ENCODE data around the gene CCDC122.

CCDC122 gene

GRCh38 chr13:43876366-43876765 lies 3.2 kb downstream of the CCDC122 start:
- Histone ChIP-seq H3K4me1 (ENCODE audit: control insufficient read depth, insufficient read depth, low read length) (peaks cover 20% of the 10 kb centered on the region), H3K9me3 (ENCODE audit: control insufficient read depth, insufficient read depth, low read depth, low read length) (no peaks in the 10 kb centered on the region; the same call in 1 of the 2 replicates), H3K36me3 (ENCODE audit: control insufficient read depth, insufficient read depth, low read length) (0 out of 2 replicates have a peak, but pooled peaks cover 4% of the 10 kb centered on the region), H3K9ac (ENCODE audit: low read length) (no peak overlapping the region), H3K4me3 (ENCODE audit: low read depth, low read length) (no peak overlapping the region), H3K27ac (ENCODE audit: low read depth, low read length) (no peak overlapping the region), H3K27me3 (ENCODE audit: control insufficient read depth, insufficient read depth, low read length) (peaks cover 16% of the 10 kb centered on the region)

DNA sequence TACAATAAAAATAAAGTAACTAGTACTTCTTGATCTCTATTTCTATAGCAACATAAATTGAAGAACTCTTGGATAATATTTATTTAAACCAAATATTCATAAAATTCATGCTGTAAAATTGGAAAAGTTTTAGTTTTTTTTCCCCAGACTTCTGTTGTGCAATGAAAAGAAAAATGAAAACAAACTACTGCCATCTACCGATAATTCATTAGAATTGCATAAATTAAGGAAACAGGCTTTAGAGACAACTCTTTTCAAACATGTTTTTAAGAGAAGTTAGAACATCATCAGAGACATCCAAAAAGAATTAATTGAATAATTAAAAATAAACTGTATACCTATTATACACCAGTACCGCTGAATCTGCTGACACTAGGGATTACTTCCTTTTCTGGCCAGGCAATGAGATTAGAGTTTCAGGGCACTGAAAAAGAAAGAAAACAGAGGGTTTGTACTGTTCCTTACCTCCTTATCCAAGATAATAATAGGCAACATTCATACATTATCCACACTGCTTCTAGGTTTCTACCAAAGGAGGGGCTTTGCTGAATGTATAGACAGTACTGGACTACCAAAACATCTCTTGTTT lies 4.9 kb downstream of the CCDC122 start:
- H3K27ac ChIP-seq (ENCODE audit: low read depth, low read length): no peak overlapping the region
- no peak overlapping the region for H3K9ac ChIP-seq (ENCODE audit: low read length)
- no peaks in the 10 kb centered on the region; the same call in 1 of the 2 replicates for H3K9me3 ChIP-seq (ENCODE audit: control insufficient read depth, insufficient read depth, low read depth, low read length)

DNA sequence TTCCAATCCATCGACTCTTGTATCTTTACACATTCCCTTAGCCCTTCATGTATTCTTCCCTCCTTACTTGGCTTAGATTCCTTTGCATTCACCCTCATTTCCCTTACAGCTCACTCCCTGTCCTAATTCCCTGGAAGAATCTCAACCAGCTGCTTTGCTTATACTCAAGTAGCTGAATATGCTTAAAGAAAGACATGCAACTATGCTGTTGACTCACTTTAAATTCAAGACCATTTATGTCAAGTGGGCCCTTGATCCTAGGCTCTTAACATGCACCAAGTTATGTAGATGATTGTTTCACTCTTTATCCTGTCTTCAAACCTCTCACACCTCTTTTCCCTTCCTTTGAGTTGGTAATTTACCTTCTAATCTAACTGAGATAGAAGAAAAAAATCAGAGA lies 7.4 kb downstream of the CCDC122 start:
- peaks cover 4% of the 10 kb centered on the region; the same call in 1 of the 2 replicates for H3K4me1 ChIP-seq (ENCODE audit: control insufficient read depth, insufficient read depth, low read length)

More for the DNA sequence above, 4.9 kb downstream of the CCDC122 start:
- Histone ChIP-seq H3K4me3 (ENCODE audit: low read depth, low read length) (no peak overlapping the region), H3K27me3 (ENCODE audit: control insufficient read depth, insufficient read depth, low read length) (no peaks in the 10 kb centered on the region), H3K36me3 (ENCODE audit: control insufficient read depth, insufficient read depth, low read length) (0 out of 2 replicates have a peak, but pooled peaks cover 7% of the 10 kb centered on the region), H3K4me1 (ENCODE audit: control insufficient read depth, insufficient read depth, low read length) (peaks cover 20% of the 10 kb centered on the region)

DNA sequence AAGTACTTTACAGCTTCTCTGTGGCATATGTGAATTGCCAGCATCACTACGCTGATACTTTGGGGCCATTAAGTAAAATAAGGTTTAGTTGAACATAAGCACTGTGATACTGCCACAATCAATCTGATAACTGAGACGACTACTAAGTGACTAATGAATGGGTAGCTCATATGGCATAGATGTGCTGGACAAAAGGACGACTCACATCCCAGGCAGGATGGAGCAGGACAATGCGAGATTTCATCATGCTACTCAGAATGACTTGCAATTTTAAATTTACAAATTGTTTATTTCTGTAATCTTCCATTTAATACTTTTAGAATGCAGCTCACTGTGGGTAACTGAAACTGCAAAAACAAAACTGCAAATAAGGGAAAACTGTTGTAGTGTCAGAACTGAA lies 13.6 kb downstream of the CCDC122 start:
- no peak overlapping the region for H3K9ac ChIP-seq (ENCODE audit: low read length)
- no peaks in the 10 kb centered on the region for H3K27me3 ChIP-seq (ENCODE audit: control insufficient read depth, insufficient read depth, low read length)
- H3K4me3 ChIP-seq (ENCODE audit: low read depth, low read length): no peak overlapping the region
- peaks cover 10% of the 10 kb centered on the region; the same call in 1 of the 2 replicates for H3K9me3 ChIP-seq (ENCODE audit: control insufficient read depth, insufficient read depth, low read depth, low read length)
- H3K36me3 ChIP-seq (ENCODE audit: control insufficient read depth, insufficient read depth, low read length): peaks cover 2% of the 10 kb centered on the region
- no peak overlapping the region for H3K27ac ChIP-seq (ENCODE audit: low read depth, low read length)
- no peaks in the 10 kb centered on the region for H3K4me1 ChIP-seq (ENCODE audit: control insufficient read depth, insufficient read depth, low read length)

More for the DNA sequence above, 7.4 kb downstream of the CCDC122 start:
- Histone ChIP-seq H3K27ac (ENCODE audit: low read depth, low read length) (no peak overlapping the region), H3K9ac (ENCODE audit: low read length) (no peak overlapping the region), H3K9me3 (ENCODE audit: control insufficient read depth, insufficient read depth, low read depth, low read length) (no peaks in the 10 kb centered on the region; the same call in 1 of the 2 replicates), H3K27me3 (ENCODE audit: control insufficient read depth, insufficient read depth, low read length) (no peaks in the 10 kb centered on the region), H3K36me3 (ENCODE audit: control insufficient read depth, insufficient read depth, low read length) (peaks cover 7% of the 10 kb centered on the region; the same call in 1 of the 2 replicates), H3K4me3 (ENCODE audit: low read depth, low read length) (no peak overlapping the region)

DNA sequence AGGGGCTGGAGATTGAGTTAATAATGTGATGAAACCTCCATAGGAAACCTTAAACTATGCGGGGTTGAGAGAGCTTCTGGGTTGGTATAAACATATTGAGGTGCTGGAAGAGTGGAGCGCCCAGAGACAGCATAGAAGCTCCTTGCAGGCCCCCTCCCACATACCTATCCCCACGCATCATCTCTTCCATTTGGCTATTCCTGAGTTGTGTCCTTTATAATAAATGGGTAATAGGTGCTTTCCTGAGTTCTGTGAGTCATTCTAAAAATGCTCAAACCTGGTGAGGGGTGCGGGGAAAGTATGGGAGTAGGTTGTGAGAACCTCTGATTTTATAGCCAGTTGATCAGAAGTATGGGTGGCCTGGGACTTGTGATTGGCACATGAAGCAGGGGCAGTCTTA lies 14.6 kb downstream of the CCDC122 start:
- peaks cover 10% of the 10 kb centered on the region; the same call in 1 of the 2 replicates for H3K9me3 ChIP-seq (ENCODE audit: control insufficient read depth, insufficient read depth, low read depth, low read length)
- H3K27ac ChIP-seq (ENCODE audit: low read depth, low read length): no peak overlapping the region
- H3K4me1 ChIP-seq (ENCODE audit: control insufficient read depth, insufficient read depth, low read length): no peaks in the 10 kb centered on the region
- H3K9ac ChIP-seq (ENCODE audit: low read length): no peak overlapping the region
- peaks cover 2% of the 10 kb centered on the region for H3K36me3 ChIP-seq (ENCODE audit: control insufficient read depth, insufficient read depth, low read length)
- H3K4me3 ChIP-seq (ENCODE audit: low read depth, low read length): no peak overlapping the region
- no peaks in the 10 kb centered on the region for H3K27me3 ChIP-seq (ENCODE audit: control insufficient read depth, insufficient read depth, low read length)

GRCh38 chr13:43861863-43862262 lies 17.7 kb downstream of the CCDC122 start:
- Histone ChIP-seq H3K27me3 (ENCODE audit: control insufficient read depth, insufficient read depth, low read length) (no peaks in the 10 kb centered on the region), H3K36me3 (ENCODE audit: control insufficient read depth, insufficient read depth, low read length) (peaks cover 4% of the 10 kb centered on the region), H3K4me1 (ENCODE audit: control insufficient read depth, insufficient read depth, low read length) (no peaks in the 10 kb centered on the region), H3K4me3 (ENCODE audit: low read depth, low read length) (no peak overlapping the region), H3K9ac (ENCODE audit: low read length) (no peak overlapping the region), H3K27ac (ENCODE audit: low read depth, low read length) (no peak overlapping the region), H3K9me3 (ENCODE audit: control insufficient read depth, insufficient read depth, low read depth, low read length) (peaks cover 10% of the 10 kb centered on the region; the same call in 1 of the 2 replicates)

- no peaks in the 10 kb centered on the region for H3K27me3 ChIP-seq (ENCODE audit: control insufficient read depth, insufficient read depth, low read length)
- H3K9me3 ChIP-seq (ENCODE audit: control insufficient read depth, insufficient read depth, low read depth, low read length): peaks cover 24% of the 10 kb centered on the region
- H3K36me3 ChIP-seq (ENCODE audit: control insufficient read depth, insufficient read depth, low read length): peaks cover 3% of the 10 kb centered on the region; the same call in 1 of the 2 replicates
- H3K9ac ChIP-seq (ENCODE audit: low read length): no peak overlapping the region
- H3K27ac ChIP-seq (ENCODE audit: low read depth, low read length): no peak overlapping the region
- H3K4me3 ChIP-seq (ENCODE audit: low read depth, low read length): no peak overlapping the region
- H3K4me1 ChIP-seq (ENCODE audit: control insufficient read depth, insufficient read depth, low read length): no peaks in the 10 kb centered on the region
Observed at GRCh38 chr13:43852923-43853404, 26.6 kb downstream of the CCDC122 start.

- no peaks in the 10 kb centered on the region for H3K27me3 ChIP-seq (ENCODE audit: control insufficient read depth, insufficient read depth, low read length)
- H3K4me1 ChIP-seq (ENCODE audit: control insufficient read depth, insufficient read depth, low read length): no peaks in the 10 kb centered on the region
- H3K9ac ChIP-seq (ENCODE audit: low read length): no peak overlapping the region
- peaks cover 3% of the 10 kb centered on the region; the same call in 1 of the 2 replicates for H3K36me3 ChIP-seq (ENCODE audit: control insufficient read depth, insufficient read depth, low read length)
- H3K27ac ChIP-seq (ENCODE audit: low read depth, low read length): no peak overlapping the region
- peaks cover 24% of the 10 kb centered on the region for H3K9me3 ChIP-seq (ENCODE audit: control insufficient read depth, insufficient read depth, low read depth, low read length)
- no peak overlapping the region for H3K4me3 ChIP-seq (ENCODE audit: low read depth, low read length)
Observed at GRCh38 chr13:43850873-43851272, 28.7 kb downstream of the CCDC122 start.

GRCh38 chr13:43848001-43848649 lies 31.4 kb downstream of the CCDC122 start:
- peaks cover 13% of the 10 kb centered on the region for H3K9me3 ChIP-seq (ENCODE audit: control insufficient read depth, insufficient read depth, low read depth, low read length)
- H3K27me3 ChIP-seq (ENCODE audit: control insufficient read depth, insufficient read depth, low read length): no peaks in the 10 kb centered on the region
- no peak overlapping the region for H3K4me3 ChIP-seq (ENCODE audit: low read depth, low read length)
- H3K4me1 ChIP-seq (ENCODE audit: control insufficient read depth, insufficient read depth, low read length): no peaks in the 10 kb centered on the region
- no peak overlapping the region for H3K27ac ChIP-seq (ENCODE audit: low read depth, low read length)
- H3K9ac ChIP-seq (ENCODE audit: low read length): no peak overlapping the region
- H3K36me3 ChIP-seq (ENCODE audit: control insufficient read depth, insufficient read depth, low read length): peaks cover 3% of the 10 kb centered on the region; the same call in 1 of the 2 replicates

DNA sequence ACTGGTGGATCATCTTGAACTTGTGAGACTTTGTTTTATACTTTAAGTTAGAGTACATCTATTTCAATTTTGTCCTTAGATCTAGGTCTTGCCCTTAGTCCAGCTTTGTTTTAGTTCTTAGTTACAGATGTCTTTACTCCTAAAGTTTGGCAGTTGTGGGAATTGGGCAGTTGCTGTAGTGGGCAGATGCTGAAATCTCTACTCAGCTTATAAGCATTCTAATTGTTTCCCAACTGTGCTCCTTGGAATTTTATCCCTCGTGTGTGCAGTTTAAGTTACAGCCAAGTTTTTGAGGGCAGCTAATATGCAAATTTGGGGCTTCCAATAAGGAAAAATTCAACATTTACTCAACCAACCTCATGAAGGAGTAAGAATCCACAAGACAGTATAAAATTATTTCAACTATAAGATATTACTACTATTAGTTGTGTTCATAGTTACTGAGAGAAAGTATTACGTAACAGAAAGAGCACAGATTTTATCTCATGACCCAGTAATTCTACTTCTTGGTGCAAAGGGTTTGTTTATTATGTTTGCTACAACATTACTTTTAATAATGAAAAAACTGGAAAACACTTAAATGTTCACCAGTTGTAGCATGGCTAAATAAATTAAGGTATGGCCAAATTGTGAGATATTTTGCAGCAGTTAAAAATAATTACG lies 32.9 kb downstream of the CCDC122 start:
- Histone ChIP-seq H3K9ac (ENCODE audit: low read length) (no peak overlapping the region), H3K27ac (ENCODE audit: low read depth, low read length) (no peak overlapping the region), H3K9me3 (ENCODE audit: control insufficient read depth, insufficient read depth, low read depth, low read length) (peaks cover 9% of the 10 kb centered on the region)

DNA sequence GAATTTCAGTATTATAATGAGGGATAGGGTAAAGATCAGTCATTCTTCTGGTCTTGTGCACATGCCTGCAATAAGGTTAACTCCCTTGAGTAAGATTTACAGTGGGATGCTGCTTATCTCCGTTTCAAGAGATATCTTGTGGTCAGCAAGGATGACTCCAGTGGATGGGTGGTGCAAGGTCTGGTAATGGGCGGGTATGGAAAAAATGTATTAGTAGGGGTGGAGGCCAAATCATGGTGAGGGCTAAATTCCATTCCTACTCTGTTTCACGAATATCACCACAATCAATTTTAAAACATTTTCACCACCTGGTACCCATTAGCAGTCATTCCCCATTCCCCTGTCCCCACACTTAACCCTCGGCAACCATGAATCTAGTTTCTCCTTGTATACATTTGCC lies 40.6 kb downstream of the CCDC122 start:
- H3K9me3 ChIP-seq (ENCODE audit: control insufficient read depth, insufficient read depth, low read depth, low read length): no peaks in the 10 kb centered on the region
- no peak overlapping the region for H3K27ac ChIP-seq (ENCODE audit: low read depth, low read length)
- no peaks in the 10 kb centered on the region for H3K36me3 ChIP-seq (ENCODE audit: control insufficient read depth, insufficient read depth, low read length)
- H3K27me3 ChIP-seq (ENCODE audit: control insufficient read depth, insufficient read depth, low read length): no peaks in the 10 kb centered on the region
- H3K4me3 ChIP-seq (ENCODE audit: low read depth, low read length): no peak overlapping the region
- no peak overlapping the region for H3K9ac ChIP-seq (ENCODE audit: low read length)
- H3K4me1 ChIP-seq (ENCODE audit: control insufficient read depth, insufficient read depth, low read length): no peaks in the 10 kb centered on the region

More for the DNA sequence above, 32.9 kb downstream of the CCDC122 start:
- H3K4me1 ChIP-seq (ENCODE audit: control insufficient read depth, insufficient read depth, low read length): no peaks in the 10 kb centered on the region
- H3K36me3 ChIP-seq (ENCODE audit: control insufficient read depth, insufficient read depth, low read length): no peaks in the 10 kb centered on the region; the same call in 1 of the 2 replicates
- no peak overlapping the region for H3K4me3 ChIP-seq (ENCODE audit: low read depth, low read length)
- no peaks in the 10 kb centered on the region for H3K27me3 ChIP-seq (ENCODE audit: control insufficient read depth, insufficient read depth, low read length)

Data from HUES6 (cell line).